GM19468 (cell line): Measurements from ENCODE around the gene RAC3.

Source experiments
- ATAC-seq: cut with Tn5 transposase; IDR thresholded peaks from one replicate; pipeline ENCODE4 v1.9.1; 2021; ENCODE audit warnings: mild to moderate bottlenecking, moderate library complexity, moderate number of reproducible peaks; ENCODE audit not compliant: unreplicated experiment; ENCODE audit errors: extremely low read depth

RAC3 gene

GRCh38 chr17:82053130-82053529 is 21.7 kb downstream of the RAC3 start:
- ATAC-seq: no peak

GRCh38 chr17:82053556-82054263 is 22.2 kb downstream of the RAC3 start:
- no peak for ATAC-seq

GRCh38 chr17:82054351-82055022 is 23.0 kb downstream of the RAC3 start:
- no peak for ATAC-seq

GRCh38 chr17:82055023-82055964 is 23.8 kb downstream of the RAC3 start:
- ATAC-seq: no peak

GRCh38 chr17:82055965-82056728 is 24.7 kb downstream of the RAC3 start:
- no peak for ATAC-seq

GRCh38 chr17:82056729-82057621 is 25.5 kb downstream of the RAC3 start:
- no peak for ATAC-seq

- no peak for ATAC-seq
Measured at GRCh38 chr17:82058230-82058854, 26.9 kb downstream of the RAC3 start.

GRCh38 chr17:82058855-82059249 is 27.4 kb downstream of the RAC3 start:
- no peak for ATAC-seq

- ATAC-seq: no peak
Measured at GRCh38 chr17:82059272-82060000, 28.0 kb downstream of the RAC3 start.

- no peak for ATAC-seq
Measured at GRCh38 chr17:82060001-82060380, 28.5 kb downstream of the RAC3 start.

GRCh38 chr17:82060614-82061013 is 29.1 kb downstream of the RAC3 start:
- ATAC-seq: no peak

GRCh38 chr17:82061047-82061925 is 29.8 kb downstream of the RAC3 start:
- no peak for ATAC-seq

GRCh38 chr17:82062076-82062983 is 30.9 kb downstream of the RAC3 start:
- no peak for ATAC-seq

- ATAC-seq: no peak
Measured at GRCh38 chr17:82062984-82063368, 31.5 kb downstream of the RAC3 start.

GRCh38 chr17:82063424-82064415 is 32.2 kb downstream of the RAC3 start:
- ATAC-seq: no peak
